Measurements from ENCODE around the gene SLC22A3.
"Not testable (repeated sequence)": the region's sequence is repeated elsewhere in the genome, so short reads cannot be mapped to it uniquely, and the experiment has no call there.

SLC22A3 gene

GRCh38 chr6:160431791-160432404 is 83.7 kb downstream of the SLC22A3 start:
- peak overlapping the region; percentile 13 for H3K27ac ChIP-seq (ENCODE audit: low read depth, low read length)
- H3K9me3 ChIP-seq (ENCODE audit: control insufficient read depth in 5 of 5, low read length in 5 of 5), result no peaks in the 10 kb centered on the region
- H3K4me1 ChIP-seq (ENCODE audit: control insufficient read depth in 5 of 5, insufficient read depth in 5 of 5, low read length in 5 of 5), result peaks cover 3 to 45% (median 37%) of the 10 kb centered on the region in 5 donors
- no peak overlapping the region for H3K9ac ChIP-seq (ENCODE audit: low read length in 5 of 5)
- no peaks in the 10 kb centered on the region for H3K36me3 ChIP-seq (ENCODE audit: control insufficient read depth in 5 of 5, insufficient read depth in 5 of 5, low read length in 5 of 5)
- H3K27me3 ChIP-seq (ENCODE audit: control insufficient read depth in 5 of 5, insufficient read depth in 4 of 5, low read length in 5 of 5), result no peaks in the 10 kb centered on the region
- H3K4me3 ChIP-seq (ENCODE audit: low read depth in 1 of 5, low read length in 5 of 5), result no peak overlapping the region

- Histone ChIP-seq H3K27ac (ENCODE audit: low read depth, low read length) (no peak overlapping the region), H3K27me3 (ENCODE audit: control insufficient read depth in 5 of 5, insufficient read depth in 4 of 5, low read length in 5 of 5) (no peaks in the 10 kb centered on the region), H3K36me3 (ENCODE audit: control insufficient read depth in 5 of 5, insufficient read depth in 5 of 5, low read length in 5 of 5) (peaks cover 0 to 3% (median 0%) of the 10 kb centered on the region in 5 donors), H3K4me1 (ENCODE audit: control insufficient read depth in 5 of 5, insufficient read depth in 5 of 5, low read length in 5 of 5) (peaks cover 0 to 13% (median 8%) of the 10 kb centered on the region in 5 donors), H3K9me3 (ENCODE audit: control insufficient read depth in 5 of 5, low read length in 5 of 5) (no peaks in the 10 kb centered on the region), H3K4me3 (ENCODE audit: low read depth in 1 of 5, low read length in 5 of 5) (no peak overlapping the region), H3K9ac (ENCODE audit: low read length in 5 of 5) (no peak overlapping the region)
These were observed 87.8 kb downstream of the SLC22A3 start for GRCh38 chr6:160435935-160436334.

- no peak overlapping the region for H3K4me3 ChIP-seq (ENCODE audit: low read depth in 1 of 5, low read length in 5 of 5)
- H3K36me3 ChIP-seq (ENCODE audit: control insufficient read depth in 5 of 5, insufficient read depth in 5 of 5, low read length in 5 of 5), result peaks cover 0 to 3% (median 0%) of the 10 kb centered on the region in 5 donors
- H3K9me3 ChIP-seq (ENCODE audit: control insufficient read depth in 5 of 5, low read length in 5 of 5), result no peaks in the 10 kb centered on the region
- no peak overlapping the region for H3K9ac ChIP-seq (ENCODE audit: low read length in 5 of 5)
- H3K4me1 ChIP-seq (ENCODE audit: control insufficient read depth in 5 of 5, insufficient read depth in 5 of 5, low read length in 5 of 5), result peaks cover 0 to 6% (median 0%) of the 10 kb centered on the region in 5 donors
- H3K27me3 ChIP-seq (ENCODE audit: control insufficient read depth in 5 of 5, insufficient read depth in 4 of 5, low read length in 5 of 5), result no peaks in the 10 kb centered on the region
- H3K27ac ChIP-seq (ENCODE audit: low read depth, low read length), result no peak overlapping the region
These were observed 89.0 kb downstream of the SLC22A3 start for GRCh38 chr6:160437154-160437553.

GRCh38 chr6:160437775-160438174 is 89.6 kb downstream of the SLC22A3 start:
- H3K4me1 ChIP-seq (ENCODE audit: control insufficient read depth in 5 of 5, insufficient read depth in 5 of 5, low read length in 5 of 5), result peaks cover 0 to 6% (median 0%) of the 10 kb centered on the region in 5 donors
- no peak overlapping the region for H3K27ac ChIP-seq (ENCODE audit: low read depth, low read length)
- H3K9me3 ChIP-seq (ENCODE audit: control insufficient read depth in 5 of 5, low read length in 5 of 5), result no peaks in the 10 kb centered on the region
- H3K4me3 ChIP-seq (ENCODE audit: low read depth in 1 of 5, low read length in 5 of 5), result no peak overlapping the region
- peaks cover 0 to 3% (median 0%) of the 10 kb centered on the region in 5 donors for H3K36me3 ChIP-seq (ENCODE audit: control insufficient read depth in 5 of 5, insufficient read depth in 5 of 5, low read length in 5 of 5)
- no peak overlapping the region for H3K9ac ChIP-seq (ENCODE audit: low read length in 5 of 5)
- no peaks in the 10 kb centered on the region for H3K27me3 ChIP-seq (ENCODE audit: control insufficient read depth in 5 of 5, insufficient read depth in 4 of 5, low read length in 5 of 5)

- Histone ChIP-seq H3K9me3 (ENCODE audit: control insufficient read depth in 5 of 5, low read length in 5 of 5) (no peaks in the 10 kb centered on the region), H3K9ac (ENCODE audit: low read length in 5 of 5) (no peak overlapping the region), H3K36me3 (ENCODE audit: control insufficient read depth in 5 of 5, insufficient read depth in 5 of 5, low read length in 5 of 5) (peaks cover 0 to 3% (median 0%) of the 10 kb centered on the region in 5 donors), H3K4me1 (ENCODE audit: control insufficient read depth in 5 of 5, insufficient read depth in 5 of 5, low read length in 5 of 5) (peaks cover 0 to 6% (median 0%) of the 10 kb centered on the region in 5 donors), H3K4me3 (ENCODE audit: low read depth in 1 of 5, low read length in 5 of 5) (no peak overlapping the region), H3K27ac (ENCODE audit: low read depth, low read length) (no peak overlapping the region), H3K27me3 (ENCODE audit: control insufficient read depth in 5 of 5, insufficient read depth in 4 of 5, low read length in 5 of 5) (no peaks in the 10 kb centered on the region)
These were observed 90.3 kb downstream of the SLC22A3 start for GRCh38 chr6:160438481-160438880.

GRCh38 chr6:160439751-160440150 is 91.6 kb downstream of the SLC22A3 start:
- no peaks in the 10 kb centered on the region for H3K9me3 ChIP-seq (ENCODE audit: control insufficient read depth in 5 of 5, low read length in 5 of 5)
- peaks cover 0 to 6% (median 3%) of the 10 kb centered on the region in 5 donors for H3K4me1 ChIP-seq (ENCODE audit: control insufficient read depth in 5 of 5, insufficient read depth in 5 of 5, low read length in 5 of 5)
- no peak overlapping the region for H3K4me3 ChIP-seq (ENCODE audit: low read depth in 1 of 5, low read length in 5 of 5)
- no peak overlapping the region for H3K9ac ChIP-seq (ENCODE audit: low read length in 5 of 5)
- H3K27me3 ChIP-seq (ENCODE audit: control insufficient read depth in 5 of 5, insufficient read depth in 4 of 5, low read length in 5 of 5), result no peaks in the 10 kb centered on the region
- peaks cover 0 to 5% (median 0%) of the 10 kb centered on the region in 5 donors for H3K36me3 ChIP-seq (ENCODE audit: control insufficient read depth in 5 of 5, insufficient read depth in 5 of 5, low read length in 5 of 5)
- no peak overlapping the region for H3K27ac ChIP-seq (ENCODE audit: low read depth, low read length)

- Histone ChIP-seq H3K4me3 (ENCODE audit: low read depth in 1 of 5, low read length in 5 of 5) (no peak overlapping the region), H3K9me3 (ENCODE audit: control insufficient read depth in 5 of 5, low read length in 5 of 5) (no peaks in the 10 kb centered on the region), H3K27me3 (ENCODE audit: control insufficient read depth in 5 of 5, insufficient read depth in 4 of 5, low read length in 5 of 5) (no peaks in the 10 kb centered on the region), H3K4me1 (ENCODE audit: control insufficient read depth in 5 of 5, insufficient read depth in 5 of 5, low read length in 5 of 5) (peaks cover 0 to 13% (median 6%) of the 10 kb centered on the region in 5 donors), H3K9ac (ENCODE audit: low read length in 5 of 5) (no peak overlapping the region), H3K36me3 (ENCODE audit: control insufficient read depth in 5 of 5, insufficient read depth in 5 of 5, low read length in 5 of 5) (peaks cover 0 to 5% (median 0%) of the 10 kb centered on the region in 5 donors), H3K27ac (ENCODE audit: low read depth, low read length) (no peak overlapping the region)
These were observed 94.0 kb downstream of the SLC22A3 start for GRCh38 chr6:160442151-160442550.

GRCh38 chr6:160445130-160445529 is 97.0 kb downstream of the SLC22A3 start:
- no peak overlapping the region for H3K27ac ChIP-seq (ENCODE audit: low read depth, low read length)
- no peaks in the 10 kb centered on the region for H3K27me3 ChIP-seq (ENCODE audit: control insufficient read depth in 5 of 5, insufficient read depth in 4 of 5, low read length in 5 of 5)
- H3K4me3 ChIP-seq (ENCODE audit: low read depth in 1 of 5, low read length in 5 of 5), result no peak overlapping the region
- no peak overlapping the region for H3K9ac ChIP-seq (ENCODE audit: low read length in 5 of 5)
- peaks cover 0 to 5% (median under 1%) of the 10 kb centered on the region in 5 donors for H3K36me3 ChIP-seq (ENCODE audit: control insufficient read depth in 5 of 5, insufficient read depth in 5 of 5, low read length in 5 of 5)
- peaks cover 0 to 13% (median 0%) of the 10 kb centered on the region in 5 donors for H3K4me1 ChIP-seq (ENCODE audit: control insufficient read depth in 5 of 5, insufficient read depth in 5 of 5, low read length in 5 of 5)
- no peaks in the 10 kb centered on the region for H3K9me3 ChIP-seq (ENCODE audit: control insufficient read depth in 5 of 5, low read length in 5 of 5)

GRCh38 chr6:160447350-160447749 is 99.2 kb downstream of the SLC22A3 start:
- H3K4me1 ChIP-seq (ENCODE audit: control insufficient read depth in 5 of 5, insufficient read depth in 5 of 5, low read length in 5 of 5), result peaks cover 0 to 13% (median 0%) of the 10 kb centered on the region in 5 donors
- H3K9me3 ChIP-seq (ENCODE audit: control insufficient read depth in 5 of 5, low read length in 5 of 5), result no peaks in the 10 kb centered on the region
- H3K36me3 ChIP-seq (ENCODE audit: control insufficient read depth in 5 of 5, insufficient read depth in 5 of 5, low read length in 5 of 5), result peaks cover 0 to 5% (median 2%) of the 10 kb centered on the region in 5 donors
- H3K4me3 ChIP-seq (ENCODE audit: low read depth in 1 of 5, low read length in 5 of 5), result no peak overlapping the region
- H3K27me3 ChIP-seq (ENCODE audit: control insufficient read depth in 5 of 5, insufficient read depth in 4 of 5, low read length in 5 of 5), result no peaks in the 10 kb centered on the region
- no peak overlapping the region for H3K9ac ChIP-seq (ENCODE audit: low read length in 5 of 5)
- no peak overlapping the region for H3K27ac ChIP-seq (ENCODE audit: low read depth, low read length)

- H3K4me3 ChIP-seq (ENCODE audit: low read depth in 1 of 5, low read length in 5 of 5); H3K36me3 ChIP-seq (ENCODE audit: control insufficient read depth in 5 of 5, insufficient read depth in 5 of 5, low read length in 5 of 5); H3K9ac ChIP-seq (ENCODE audit: low read length in 5 of 5): not testable (repeated sequence)
These were observed 101.6 kb downstream of the SLC22A3 start for GRCh38 chr6:160449787-160450186.

More at GRCh38 chr6:160449787-160450186, 101.6 kb downstream of the SLC22A3 start:
- not testable (repeated sequence) for H3K27me3 ChIP-seq (ENCODE audit: control insufficient read depth in 5 of 5, insufficient read depth in 4 of 5, low read length in 5 of 5); H3K9me3 ChIP-seq (ENCODE audit: control insufficient read depth in 5 of 5, low read length in 5 of 5); H3K27ac ChIP-seq (ENCODE audit: low read depth, low read length); H3K4me1 ChIP-seq (ENCODE audit: control insufficient read depth in 5 of 5, insufficient read depth in 5 of 5, low read length in 5 of 5)
